Stimulated activated effector memory CD8-positive, alpha-beta T cell treated with anti-CD3 and anti-CD28 coated beads, Interleukin-12 subunit alpha, Interleukin-12 subunit beta, amount 100 ng/mL, for 72 hours (primary cell): ENCODE results near the gene PEAR1.

Experiments used
- ATAC-seq: fragments of 150-1000 bp; cut with Tn5 transposase; 2 replicates; pipeline ENCODE4 v1.10.0; 2021
- DNase-seq, 2 donors: peaks; one replicate each; pipeline ENCODE4 v3.0.0; 2021 to 2022; ENCODE audit warnings: low spot score in 2 of 2
- H3K27ac Mint-ChIP-seq: one replicate; pipeline ENCODE4 v1.8.0; 2022; ENCODE audit warnings: mild to moderate bottlenecking, mixed read lengths
- H3K36me3 Mint-ChIP-seq: one replicate; pipeline ENCODE4 v1.8.0; 2022; ENCODE audit warnings: mild to moderate bottlenecking, mixed read lengths
- H3K4me1 Mint-ChIP-seq: one replicate; pipeline ENCODE4 v1.8.0; 2022; ENCODE audit warnings: mixed read lengths
- H3K4me3 Mint-ChIP-seq: one replicate; pipeline ENCODE4 v1.8.0; 2022; ENCODE audit warnings: mild to moderate bottlenecking, mixed read lengths
- H3K9me3 Mint-ChIP-seq: one replicate; pipeline ENCODE4 v1.8.0; 2022; ENCODE audit warnings: mixed read lengths

The PEAR1 gene

DNA sequence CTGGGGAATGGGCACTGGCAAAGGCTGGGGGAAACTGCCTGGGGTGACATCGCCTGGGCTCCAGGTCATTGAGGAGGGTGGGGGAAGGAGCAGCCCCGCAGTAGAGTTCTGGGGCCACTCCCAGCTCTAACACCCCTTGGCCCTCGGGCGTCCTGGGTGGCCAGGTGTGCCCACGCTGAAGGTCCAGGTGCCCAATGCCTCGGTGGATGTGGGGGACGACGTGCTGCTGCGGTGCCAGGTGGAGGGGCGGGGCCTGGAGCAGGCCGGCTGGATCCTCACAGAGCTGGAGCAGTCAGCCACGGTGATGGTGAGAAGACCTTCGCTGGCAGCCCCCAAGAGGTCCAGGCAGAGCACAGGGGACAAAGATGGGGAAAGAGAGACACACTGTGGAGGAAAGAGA, 25.2 kb upstream of the PEAR1 start:
- H3K27ac Mint-ChIP-seq, result no peak overlapping the region
- DNase-seq (no peak), ATAC-seq (no peak)
- H3K4me3 Mint-ChIP-seq, result no peak overlapping the region
- H3K36me3 Mint-ChIP-seq, result peaks cover 6% of the 10 kb centered on the region
- H3K9me3 Mint-ChIP-seq, result no peaks in the 10 kb centered on the region
- peaks cover 60% of the 10 kb centered on the region for H3K4me1 Mint-ChIP-seq

DNA sequence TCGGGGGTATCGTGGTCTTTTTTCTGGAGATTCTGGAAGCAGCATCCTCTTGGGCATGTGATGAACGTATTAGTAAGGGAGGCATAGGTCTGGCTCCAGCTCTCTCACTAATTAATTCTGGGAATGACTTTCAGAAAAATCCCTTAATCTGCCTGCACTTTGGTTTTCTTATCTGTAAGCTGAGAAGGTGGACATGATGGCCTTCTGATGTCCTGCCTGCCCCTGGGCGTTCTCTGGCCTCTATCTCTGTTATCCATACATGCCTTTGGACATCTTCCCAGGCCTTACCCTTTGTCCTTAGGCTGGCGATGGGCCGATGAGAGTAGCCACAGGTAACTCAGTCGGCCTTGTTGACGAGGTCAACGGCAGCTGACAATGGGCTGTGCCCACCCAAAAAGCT, 24.1 kb upstream of the PEAR1 start:
- H3K4me1 Mint-ChIP-seq, result peaks cover 50% of the 10 kb centered on the region
- peak overlapping the region; percentile 49 for H3K27ac Mint-ChIP-seq
- no peaks in the 10 kb centered on the region for H3K9me3 Mint-ChIP-seq
- DNase-seq (no peak), ATAC-seq (no peak)
- no peak overlapping the region for H3K4me3 Mint-ChIP-seq
- H3K36me3 Mint-ChIP-seq, result peaks cover 6% of the 10 kb centered on the region

DNA sequence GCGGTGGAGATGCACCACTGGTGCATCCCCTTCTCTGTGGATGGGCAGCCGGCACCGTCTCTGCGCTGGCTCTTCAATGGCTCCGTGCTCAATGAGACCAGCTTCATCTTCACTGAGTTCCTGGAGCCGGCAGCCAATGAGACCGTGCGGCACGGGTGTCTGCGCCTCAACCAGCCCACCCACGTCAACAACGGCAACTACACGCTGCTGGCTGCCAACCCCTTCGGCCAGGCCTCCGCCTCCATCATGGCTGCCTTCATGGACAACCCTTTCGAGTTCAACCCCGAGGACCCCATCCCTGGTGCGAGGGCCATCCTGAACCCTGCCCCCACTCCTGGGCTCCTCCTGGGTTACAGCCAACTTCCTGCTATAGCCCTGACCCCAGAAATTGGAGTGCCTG, 19.9 kb upstream of the PEAR1 start:
- Mint-ChIP-seq H3K9me3 (no peaks in the 10 kb centered on the region), H3K4me3 (no peak overlapping the region), H3K4me1 (peaks cover 18% of the 10 kb centered on the region), H3K36me3 (peaks cover 6% of the 10 kb centered on the region), H3K27ac (no peak overlapping the region)
- ATAC-seq (no peak), DNase-seq (no peak)

DNA sequence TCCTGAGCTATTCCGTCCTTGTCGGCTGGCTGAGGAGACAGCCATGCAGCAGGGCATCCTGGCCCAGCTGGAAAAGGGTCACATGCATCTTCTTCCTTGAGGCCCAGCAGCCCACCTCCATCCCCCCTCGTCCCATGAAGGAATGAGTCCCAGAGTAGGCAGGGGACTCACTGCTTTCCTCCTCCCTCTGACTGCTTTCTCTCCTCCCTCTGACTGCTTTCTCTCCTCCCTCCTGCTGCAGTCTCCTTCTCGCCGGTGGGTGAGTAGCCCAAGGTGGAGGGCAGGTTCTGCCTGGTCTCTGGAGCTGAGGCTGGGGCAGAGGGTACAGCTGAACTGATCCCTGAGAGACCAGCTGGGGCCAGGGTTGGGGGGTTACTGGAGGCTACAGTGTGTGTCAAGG, 19.4 kb upstream of the PEAR1 start:
- peaks cover 18% of the 10 kb centered on the region for H3K4me1 Mint-ChIP-seq
- ATAC-seq (no peak), DNase-seq (no peak)
- no peaks in the 10 kb centered on the region for H3K9me3 Mint-ChIP-seq
- no peak overlapping the region for H3K4me3 Mint-ChIP-seq
- no peak overlapping the region for H3K27ac Mint-ChIP-seq
- peaks cover 6% of the 10 kb centered on the region for H3K36me3 Mint-ChIP-seq

DNA sequence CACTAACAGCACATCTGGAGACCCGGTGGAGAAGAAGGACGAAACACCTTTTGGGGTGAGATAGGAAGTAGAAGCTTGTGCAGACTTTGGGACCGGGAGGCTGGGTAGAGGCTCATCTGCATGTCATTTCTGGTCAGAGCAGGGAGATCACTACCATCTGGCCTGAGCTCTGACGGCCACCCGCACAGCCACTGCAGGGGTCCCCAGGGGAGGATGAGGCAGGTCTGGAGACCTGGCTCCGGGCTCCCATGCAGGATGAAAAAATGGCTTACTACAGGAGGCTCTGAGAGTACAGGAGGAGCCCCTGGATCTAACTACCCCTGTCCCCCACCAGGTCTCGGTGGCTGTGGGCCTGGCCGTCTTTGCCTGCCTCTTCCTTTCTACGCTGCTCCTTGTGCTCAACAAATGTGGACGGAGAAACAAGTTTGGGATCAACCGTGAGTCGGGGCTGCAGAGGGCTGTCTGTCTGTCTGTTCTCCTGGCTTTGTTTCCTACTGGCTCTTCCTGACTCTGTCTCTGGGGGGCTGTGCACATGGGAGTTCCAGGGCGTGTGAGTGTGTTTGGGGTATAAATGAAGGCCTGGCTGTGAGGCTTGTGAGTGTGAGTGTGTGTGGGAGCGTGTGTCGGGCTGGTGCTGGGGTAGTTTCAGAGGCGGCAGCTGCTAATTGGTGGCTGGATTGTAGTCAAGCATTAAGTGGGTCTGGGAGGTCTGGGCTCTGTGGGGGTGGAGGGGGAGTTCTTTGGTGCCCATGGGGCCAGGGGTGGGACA, 18.8 kb upstream of the PEAR1 start:
- no peaks in the 10 kb centered on the region for H3K9me3 Mint-ChIP-seq

DNA sequence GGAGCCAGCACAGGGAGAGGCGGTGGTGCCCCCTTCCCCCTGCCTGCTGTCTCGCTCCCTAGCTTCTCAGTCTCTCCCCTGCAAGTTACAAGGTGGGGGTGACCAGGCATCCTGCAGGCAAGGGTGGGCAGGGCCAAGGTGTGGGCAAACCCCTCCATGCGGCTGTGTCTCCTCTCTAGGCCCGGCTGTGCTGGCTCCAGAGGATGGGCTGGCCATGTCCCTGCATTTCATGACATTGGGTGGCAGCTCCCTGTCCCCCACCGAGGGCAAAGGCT, 18.2 kb upstream of the PEAR1 start:
- Mint-ChIP-seq H3K36me3 (no peaks in the 10 kb centered on the region), H3K27ac (no peak overlapping the region), H3K4me3 (no peak overlapping the region), H3K9me3 (no peaks in the 10 kb centered on the region), H3K4me1 (peaks cover 9% of the 10 kb centered on the region)
- DNase-seq (no peak), ATAC-seq (no peak)

More for the DNA sequence above, 18.8 kb upstream of the PEAR1 start:
- H3K4me1 Mint-ChIP-seq, result peaks cover 13% of the 10 kb centered on the region
- no peak for ATAC-seq
- H3K36me3 Mint-ChIP-seq, result peaks cover 2% of the 10 kb centered on the region
- DNase-seq, result no peak
- no peak overlapping the region for H3K27ac Mint-ChIP-seq
- H3K4me3 Mint-ChIP-seq, result no peak overlapping the region

DNA sequence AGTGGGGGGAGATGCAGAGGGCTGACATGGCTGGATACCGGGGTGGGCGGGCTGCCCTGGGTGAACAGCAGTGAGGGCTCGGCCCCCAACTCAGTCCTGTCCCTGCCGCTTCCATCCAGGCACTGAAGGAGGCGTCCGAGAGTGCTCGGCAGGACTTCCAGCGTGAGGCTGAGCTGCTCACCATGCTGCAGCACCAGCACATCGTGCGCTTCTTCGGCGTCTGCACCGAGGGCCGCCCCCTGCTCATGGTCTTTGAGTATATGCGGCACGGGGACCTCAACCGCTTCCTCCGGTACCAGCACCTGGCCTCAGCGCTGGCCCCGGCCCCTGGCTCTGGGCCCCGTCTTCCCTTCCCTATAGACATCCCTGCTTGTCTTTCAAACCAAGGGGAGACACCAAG, 17.2 kb upstream of the PEAR1 start:
- no peaks in the 10 kb centered on the region for H3K4me1 Mint-ChIP-seq

DNA sequence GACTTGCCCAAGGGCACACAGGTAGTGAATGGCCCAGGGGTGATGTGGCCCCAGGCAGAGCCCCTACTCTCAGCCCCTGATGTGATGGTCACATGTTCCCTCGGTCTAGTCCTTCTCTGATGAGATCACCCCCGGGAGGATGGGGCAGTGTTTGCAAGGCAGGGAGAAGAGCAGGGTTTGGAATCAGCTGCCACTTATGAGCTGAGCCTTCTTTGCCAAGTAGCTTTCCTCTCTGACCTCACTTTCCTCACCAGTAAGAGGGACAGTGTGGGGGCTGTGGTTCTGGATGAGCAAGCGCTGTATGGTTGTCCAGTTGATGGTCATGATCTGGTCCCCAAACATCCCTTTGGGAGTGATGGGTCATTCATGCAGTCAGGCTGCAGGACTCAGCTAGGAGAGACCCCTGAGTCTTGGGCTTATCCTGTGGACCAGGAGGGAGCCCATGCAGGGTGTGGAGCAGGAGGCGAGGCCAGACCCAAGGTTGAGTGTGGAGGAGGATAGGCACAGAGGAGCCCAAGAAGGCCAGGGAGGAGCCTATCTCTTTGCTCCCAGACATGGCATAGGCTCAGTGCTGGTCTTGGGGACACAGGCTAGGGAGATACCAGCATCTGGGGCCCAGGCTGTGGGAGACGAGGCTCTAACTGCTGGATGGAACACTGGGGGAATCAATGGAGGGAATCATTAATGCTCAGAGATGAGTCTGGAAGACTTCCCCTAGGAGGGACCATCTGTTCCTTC, 15.9 kb upstream of the PEAR1 start:
- Mint-ChIP-seq H3K36me3 (no peaks in the 10 kb centered on the region), H3K9me3 (no peaks in the 10 kb centered on the region), H3K4me3 (no peak overlapping the region), H3K27ac (no peak overlapping the region), H3K4me1 (no peaks in the 10 kb centered on the region)
- DNase-seq, result no peak
- ATAC-seq, result no peak

More for the DNA sequence above, 17.2 kb upstream of the PEAR1 start:
- H3K27ac Mint-ChIP-seq, result no peak overlapping the region
- DNase-seq, result no peak
- ATAC-seq, result no peak
- no peaks in the 10 kb centered on the region for H3K36me3 Mint-ChIP-seq
- H3K9me3 Mint-ChIP-seq, result no peaks in the 10 kb centered on the region
- no peak overlapping the region for H3K4me3 Mint-ChIP-seq

DNA sequence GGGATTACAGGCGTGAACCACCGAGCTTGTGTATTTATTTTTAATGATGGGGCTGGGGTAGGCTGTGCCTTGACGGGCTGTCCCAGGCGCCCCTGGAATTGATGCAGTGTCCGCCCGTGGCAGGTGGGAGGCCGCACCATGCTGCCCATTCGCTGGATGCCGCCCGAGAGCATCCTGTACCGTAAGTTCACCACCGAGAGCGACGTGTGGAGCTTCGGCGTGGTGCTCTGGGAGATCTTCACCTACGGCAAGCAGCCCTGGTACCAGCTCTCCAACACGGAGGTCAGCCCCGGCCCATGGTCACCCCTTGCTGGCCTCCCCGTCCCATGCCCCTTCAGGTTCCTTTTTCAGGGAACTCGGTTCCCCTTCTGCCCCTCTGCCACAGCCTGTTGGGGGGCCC, 13.6 kb upstream of the PEAR1 start:
- Mint-ChIP-seq H3K27ac (no peak overlapping the region), H3K4me1 (no peaks in the 10 kb centered on the region), H3K4me3 (no peak overlapping the region), H3K36me3 (no peaks in the 10 kb centered on the region), H3K9me3 (no peaks in the 10 kb centered on the region)
- DNase-seq, result no peak
- ATAC-seq, result no peak

DNA sequence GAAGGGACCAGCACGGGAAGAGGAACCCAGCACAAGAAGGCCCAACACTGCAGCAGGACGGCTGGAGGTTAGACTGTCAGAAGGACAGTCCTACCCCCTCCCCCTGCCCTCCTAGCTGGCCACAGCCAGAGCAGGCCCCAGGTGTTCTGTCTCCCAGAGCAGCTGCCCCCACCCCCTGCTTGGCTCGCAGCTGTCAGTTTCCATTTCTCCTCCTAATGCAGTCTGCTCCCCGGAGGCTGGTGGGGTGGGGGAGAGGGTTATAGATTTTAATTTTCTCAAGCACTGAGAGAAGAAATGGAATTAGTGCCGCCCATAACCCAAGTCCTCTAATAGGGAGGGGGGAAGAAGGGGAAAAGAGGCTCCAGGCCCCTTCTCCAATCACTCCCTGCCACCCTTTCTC, 13.0 kb upstream of the PEAR1 start:
- H3K36me3 Mint-ChIP-seq, result no peaks in the 10 kb centered on the region
- H3K4me1 Mint-ChIP-seq, result no peaks in the 10 kb centered on the region

DNA sequence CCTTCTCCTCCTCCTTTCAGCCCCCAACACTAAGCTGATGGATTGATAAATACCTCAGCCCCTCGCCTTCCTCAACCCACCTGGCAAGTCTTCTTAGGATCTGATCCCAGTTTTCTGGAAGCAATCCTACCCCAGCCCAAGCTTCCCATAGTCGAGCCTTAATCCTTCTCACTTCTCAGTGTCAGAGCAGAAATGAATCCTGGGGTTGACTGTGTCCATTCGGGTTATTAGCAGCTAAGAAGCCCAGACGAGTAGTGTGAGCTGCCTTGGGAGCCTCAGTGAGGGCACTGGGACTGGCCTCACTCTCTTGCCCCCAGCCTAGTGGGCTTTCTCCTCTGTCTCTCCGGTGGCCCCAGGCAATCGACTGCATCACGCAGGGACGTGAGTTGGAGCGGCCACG, 12.4 kb upstream of the PEAR1 start:
- no peak for DNase-seq
- Mint-ChIP-seq H3K9me3 (no peaks in the 10 kb centered on the region), H3K36me3 (peaks cover under 1% of the 10 kb centered on the region), H3K4me1 (no peaks in the 10 kb centered on the region), H3K27ac (no peak overlapping the region), H3K4me3 (no peak overlapping the region)
- ATAC-seq, result no peak

More for the DNA sequence above, 13.0 kb upstream of the PEAR1 start:
- ATAC-seq (no peak), DNase-seq (no peak)
- H3K9me3 Mint-ChIP-seq, result no peaks in the 10 kb centered on the region
- H3K4me3 Mint-ChIP-seq, result no peak overlapping the region
- no peak overlapping the region for H3K27ac Mint-ChIP-seq

DNA sequence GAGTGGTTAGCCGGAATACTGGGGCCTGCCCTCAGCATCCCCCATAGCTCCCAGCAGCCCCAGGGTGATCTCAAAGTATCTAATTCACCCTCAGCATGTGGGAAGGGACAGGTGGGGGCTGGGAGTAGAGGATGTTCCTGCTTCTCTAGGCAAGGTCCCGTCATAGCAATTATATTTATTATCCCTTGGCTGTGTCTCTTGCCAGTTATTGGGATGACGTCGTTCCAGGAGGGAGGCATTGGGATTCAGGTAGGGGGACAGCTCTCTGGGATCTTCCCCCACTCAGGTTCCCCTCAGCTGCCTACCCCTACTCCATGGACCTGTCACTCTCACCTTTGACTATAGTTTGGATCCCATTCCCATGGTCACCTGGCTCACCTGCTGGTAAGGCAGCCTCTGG, 11.9 kb upstream of the PEAR1 start:
- Mint-ChIP-seq H3K4me1 (no peaks in the 10 kb centered on the region), H3K27ac (no peak overlapping the region), H3K9me3 (no peaks in the 10 kb centered on the region), H3K4me3 (no peak overlapping the region), H3K36me3 (peaks cover 6% of the 10 kb centered on the region)
- ATAC-seq (no peak), DNase-seq (no peak)

DNA sequence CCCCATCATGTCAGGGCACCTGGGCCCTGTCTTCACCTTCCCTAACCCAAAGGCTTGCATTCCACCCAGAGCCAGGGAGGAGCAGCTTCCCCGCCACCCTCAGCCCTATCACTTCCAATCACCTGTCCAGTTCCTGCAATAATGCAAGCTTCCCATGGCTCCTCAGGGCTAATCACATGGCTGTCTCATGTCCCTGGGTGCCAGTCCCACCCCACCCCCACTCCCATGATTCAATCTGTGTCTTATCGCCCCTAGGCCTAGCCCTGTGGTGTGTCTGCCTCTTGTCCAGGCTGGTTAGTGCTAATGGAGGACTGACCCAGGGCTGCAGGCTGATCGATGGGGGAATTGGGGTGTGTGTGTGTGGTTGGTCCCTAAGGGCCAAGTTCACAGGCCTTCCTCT, 11.0 kb upstream of the PEAR1 start:
- ATAC-seq (no peak), DNase-seq (no peak)
- Mint-ChIP-seq H3K9me3 (no peaks in the 10 kb centered on the region), H3K36me3 (peaks cover 6% of the 10 kb centered on the region), H3K4me3 (no peak overlapping the region), H3K4me1 (no peaks in the 10 kb centered on the region), H3K27ac (no peak overlapping the region)

DNA sequence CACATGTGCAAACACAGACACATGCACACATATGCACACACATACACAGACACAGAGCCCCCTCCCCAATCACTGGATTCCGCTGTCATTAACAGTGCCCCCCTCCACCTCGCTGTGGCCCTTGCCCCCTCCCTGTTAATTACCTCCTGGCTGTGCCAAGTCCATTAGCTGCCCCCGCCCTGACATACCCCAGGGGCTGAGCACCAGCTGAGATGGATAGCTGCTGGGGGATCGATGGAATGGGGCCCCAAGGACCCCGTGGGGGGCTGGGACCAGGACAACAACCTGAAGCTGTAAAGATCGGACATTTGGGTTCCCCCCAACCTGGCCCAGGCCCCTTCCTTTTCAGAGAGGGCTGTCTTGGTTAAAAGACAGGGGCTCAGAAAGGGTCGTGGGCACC, 9.6 kb upstream of the PEAR1 start:
- Mint-ChIP-seq H3K4me3 (no peak overlapping the region), H3K36me3 (peaks cover 6% of the 10 kb centered on the region), H3K27ac (no peak overlapping the region), H3K4me1 (no peaks in the 10 kb centered on the region), H3K9me3 (no peaks in the 10 kb centered on the region)
- DNase-seq (no peak), ATAC-seq (no peak)

DNA sequence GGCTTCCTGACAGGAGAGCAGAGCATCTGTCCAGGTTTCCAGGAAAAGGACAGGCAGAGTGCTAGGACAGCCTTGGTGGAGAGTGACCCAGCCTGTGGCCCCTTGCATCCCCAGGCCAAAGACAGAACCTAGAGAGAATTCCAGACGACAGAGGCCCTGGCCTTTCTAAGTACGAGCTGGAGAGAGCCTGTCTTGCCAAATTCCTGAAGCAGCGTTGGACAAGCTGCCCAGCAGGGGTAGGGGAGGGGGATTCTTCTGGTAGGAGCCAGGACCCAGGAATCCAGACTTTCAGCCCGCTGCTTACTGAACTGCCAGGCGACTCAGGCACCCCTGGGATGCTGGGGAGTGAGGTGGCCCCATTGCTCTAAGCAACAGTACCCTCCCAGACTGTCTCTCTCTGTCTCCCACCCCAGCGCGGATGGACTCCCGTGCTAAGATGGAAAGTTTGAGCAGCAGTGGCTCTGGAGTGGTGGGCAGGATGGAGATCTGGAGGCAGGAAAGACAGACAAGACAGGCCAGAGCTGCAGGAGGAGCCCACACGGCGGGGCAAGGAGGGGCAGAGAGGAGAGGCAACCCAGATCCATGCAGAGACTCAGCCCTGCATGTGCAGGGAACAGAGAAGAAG, 8.8 kb upstream of the PEAR1 start:
- H3K4me3 Mint-ChIP-seq, result no peak overlapping the region
- H3K27ac Mint-ChIP-seq, result no peak overlapping the region
- H3K4me1 Mint-ChIP-seq, result no peaks in the 10 kb centered on the region
- peaks cover 6% of the 10 kb centered on the region for H3K36me3 Mint-ChIP-seq
- no peak for DNase-seq
- ATAC-seq, result no peak
- no peaks in the 10 kb centered on the region for H3K9me3 Mint-ChIP-seq

DNA sequence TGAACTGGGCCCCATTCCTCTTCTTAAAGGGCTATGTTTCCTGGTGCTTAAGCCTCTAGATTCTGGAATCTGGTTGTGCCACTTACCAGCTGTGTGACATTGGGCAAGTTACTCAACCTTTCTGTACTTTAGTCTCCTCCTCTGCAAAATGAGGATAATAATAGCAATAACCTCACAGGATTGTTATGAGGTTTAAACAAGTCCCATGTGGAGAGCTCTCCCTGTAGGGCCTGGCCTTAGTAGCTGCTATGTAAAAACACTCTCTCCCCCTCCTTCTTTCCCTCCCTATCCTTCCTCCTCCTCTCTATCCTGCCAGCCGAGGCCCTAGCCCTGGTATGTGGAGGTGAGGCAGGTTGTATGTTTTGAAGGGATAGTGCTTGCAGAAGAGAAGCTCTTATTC, 8.2 kb upstream of the PEAR1 start:
- Mint-ChIP-seq H3K4me1 (peaks cover 5% of the 10 kb centered on the region), H3K4me3 (no peak overlapping the region), H3K27ac (peak overlapping the region; percentile 23), H3K36me3 (peaks cover 6% of the 10 kb centered on the region), H3K9me3 (no peaks in the 10 kb centered on the region)
- ATAC-seq (no peak), DNase-seq (no peak)
